RPMI7951 (cell line): ENCODE data around the gene APBB2. TPM values are rescaled to one million over a fixed set of nuclear protein-coding genes. Genes with fewer than 3 reads are reported as not detected.
"Not testable (repeated sequence)": the region's sequence is repeated elsewhere in the genome, so short reads cannot be mapped to it uniquely, and the experiment has no call there.

Experiments
- DNase-seq: peaks from one replicate; pipeline ENCODE4 v3.0.0-alpha.2; 2012; ENCODE audit warnings: low read depth
- total RNA-seq: library from RNA; depleted of rRNA; stranded (reverse); fragments of >200 nt; shearing (Covaris generic); gene quantifications from 2 replicates; pipeline ENCODE4 v1.2.3, GENCODE V29; 2014

The APBB2 gene
- total RNA-seq, 1 experiment from 2014 or later, result 54.3 TPM

- DNase-seq, result peak; percentile 26
Measured at GRCh38 chr4:41024556-41025491, 189.5 kb downstream of the APBB2 start.

- peak; percentile 39 for DNase-seq
Measured at GRCh38 chr4:41022116-41022515, 192.2 kb downstream of the APBB2 start.

- no peak for DNase-seq
Measured at GRCh38 chr4:41015016-41015675, 199.2 kb downstream of the APBB2 start.

GRCh38 chr4:41014158-41014557 is 200.2 kb downstream of the APBB2 start:
- no peak for DNase-seq

- no peak for DNase-seq
Measured at GRCh38 chr4:41013746-41014145, 200.6 kb downstream of the APBB2 start.

- no peak for DNase-seq
Measured at GRCh38 chr4:41012911-41013310, 201.4 kb downstream of the APBB2 start.

- DNase-seq, result no peak
Measured at GRCh38 chr4:41012293-41012692, 202.0 kb downstream of the APBB2 start.

- peak; percentile 66 for DNase-seq
Measured at GRCh38 chr4:41009411-41009810, 204.9 kb downstream of the APBB2 start.

- no peak for DNase-seq
Measured at GRCh38 chr4:41006141-41006540, 208.2 kb downstream of the APBB2 start.

- DNase-seq, result no peak
Measured at GRCh38 chr4:41002309-41002708, 212.0 kb downstream of the APBB2 start.

GRCh38 chr4:41000356-41000755 is 214.0 kb downstream of the APBB2 start:
- no peak for DNase-seq

GRCh38 chr4:40998675-40999358 is 215.5 kb downstream of the APBB2 start:
- DNase-seq, result peak; percentile 83

GRCh38 chr4:40995850-40996249 is 218.5 kb downstream of the APBB2 start:
- DNase-seq, result peak; percentile 88

- DNase-seq, result peak; percentile 83
Measured at GRCh38 chr4:40994321-40994720, 220.0 kb downstream of the APBB2 start.

GRCh38 chr4:40993296-40993693 is 221.0 kb downstream of the APBB2 start:
- not testable (repeated sequence) for DNase-seq

- peak; percentile 83 for DNase-seq
Measured at GRCh38 chr4:40992472-40993295, 221.7 kb downstream of the APBB2 start.

GRCh38 chr4:40991908-40992307 is 222.4 kb downstream of the APBB2 start:
- no peak for DNase-seq

GRCh38 chr4:40990899-40991265 is 223.5 kb downstream of the APBB2 start:
- no peak for DNase-seq

- peak; percentile 94 for DNase-seq
Measured at GRCh38 chr4:40990236-40990898, 224.0 kb downstream of the APBB2 start.

GRCh38 chr4:40987151-40987550 is 227.2 kb downstream of the APBB2 start:
- DNase-seq, result no peak

- no peak for DNase-seq
Measured at GRCh38 chr4:40986375-40986774, 228.0 kb downstream of the APBB2 start.
